ENCODE results near the gene CD7.

The CD7 gene

GRCh38 chr17:82278786-82279391 is 38.5 kb downstream of the CD7 start:
- no peak for DNase-seq (ENCODE audit: low read depth)

- DNase-seq (ENCODE audit: low read depth) = no peak
These were observed 39.1 kb downstream of the CD7 start for GRCh38 chr17:82278308-82278707.

- DNase-seq (ENCODE audit: low read depth) = no peak
These were observed 39.6 kb downstream of the CD7 start for GRCh38 chr17:82277851-82278250.

- DNase-seq (ENCODE audit: low read depth) = no peak
These were observed 40.5 kb downstream of the CD7 start for GRCh38 chr17:82276938-82277337.

GRCh38 chr17:82275326-82275725 is 42.1 kb downstream of the CD7 start:
- DNase-seq (ENCODE audit: low read depth) = no peak

GRCh38 chr17:82274134-82275020 is 43.0 kb downstream of the CD7 start:
- no peak for DNase-seq (ENCODE audit: low read depth)

- DNase-seq (ENCODE audit: low read depth) = peak; percentile 83
These were observed 43.9 kb downstream of the CD7 start, which contains the start of gene CSNK1D for GRCh38 chr17:82273327-82274133. Gene CSNK1D (minus strand): TSS chr17:82273700. CDS start chr17:82273381, 319 bp downstream.

- DNase-seq (ENCODE audit: low read depth) = peak; percentile 25
These were observed 44.7 kb downstream of the CD7 start for GRCh38 chr17:82272495-82273326.

- DNase-seq (ENCODE audit: low read depth) = no peak
These were observed 46.0 kb downstream of the CD7 start for GRCh38 chr17:82271401-82271800.

GRCh38 chr17:82270651-82271050 is 46.8 kb downstream of the CD7 start:
- no peak for DNase-seq (ENCODE audit: low read depth)

- DNase-seq (ENCODE audit: low read depth) = no peak
These were observed 47.4 kb downstream of the CD7 start for GRCh38 chr17:82269882-82270500.

GRCh38 chr17:82269138-82269881 is 48.1 kb downstream of the CD7 start:
- no peak for DNase-seq (ENCODE audit: low read depth)

GRCh38 chr17:82267575-82268379 is 49.6 kb downstream of the CD7 start:
- no peak for DNase-seq (ENCODE audit: low read depth)

- no peak for DNase-seq (ENCODE audit: low read depth)
These were observed 51.3 kb downstream of the CD7 start for GRCh38 chr17:82266142-82266541.

All from T-helper 22 cell (primary cell).